Pancreas (tissue), 10 donors: ENCODE results near the gene USP10. TPM values are rescaled to one million over a fixed set of nuclear protein-coding genes. Genes with fewer than 3 reads are reported as not detected.

Experiments
- ATAC-seq, 4 donors: fragments of 200-7000 bp; cut with Tn5 transposase; one replicate each; pipeline versions ENCODE4 v1.8.0 to v1.9.1; 2020; ENCODE audit warnings: mild to moderate bottlenecking in 4 of 4, moderate library complexity in 4 of 4
- DNase-seq, 6 donors: peaks; one replicate each; pipeline ENCODE4 v3.0.0-alpha.2; 2020
- FAIRE-seq: peaks from 2 replicates; lab custom pipeline; 2012; peaks lifted over from hg19 to GRCh38; lab: Jason Lieb, UNC
- H3K27ac ChIP-seq, 4 donors: fragments of 200-600 bp; sonication (generic); 1 replicate in 3 of 4; 2 replicates in 1 of 4; pipeline versions ENCODE4 v1.5.0 to v1.8.0; 2020
- H3K27me3 ChIP-seq, 4 donors: fragments of 200-600 bp; one replicate each; pipeline ENCODE4 v1.8.0; 2021
- H3K36me3 ChIP-seq, 3 donors: fragments of 200-600 bp; sonication (generic) in 1 of 3; one replicate each; pipeline versions ENCODE4 v1.5.0 to v1.8.0; 2020 to 2021
- H3K4me1 ChIP-seq, 3 donors: fragments of 200-600 bp; one replicate each; pipeline ENCODE4 v1.8.0; 2021
- H3K4me3 ChIP-seq, 4 donors: fragments of 200-600 bp; sonication (generic) in 2 of 4; one replicate each; pipeline versions ENCODE4 v1.5.0 to v1.8.0; 2020 to 2021
- H3K9me3 ChIP-seq, 4 donors: fragments of 200-600 bp; one replicate each; pipeline ENCODE4 v1.8.0; 2021
- CTCF ChIP-seq, 4 donors: fragments of 200-600 bp; sonication (generic) in 3 of 4; IDR thresholded peaks; one replicate each; pipeline versions ENCODE4 v1.5.0 to v1.8.0; 2021; ENCODE audit warnings: antibody characterized with exemption in 4 of 4
- WGBS, 2 donors: extraction: QIAGEN DNeasy Blood & Tissue Kit; methylation state at CpG; one replicate each; pipeline ENCODE4 v1.1.7; 2013; 5-methylcytosine and 5-hydroxymethylcytosine counted together
- intact Hi-C, 3 donors: fragments of 100-400 bp; cut with DNase I; formaldehyde crosslinking; loops; one replicate each; pipeline versions ENCODE4 v1.11.1 to v1.14.2; 2022
- polyA plus RNA-seq, 2 donors: library from polyadenylated mRNA; stranded (reverse); fragments of 200-250 nt; gene quantifications; one replicate each; pipeline ENCODE4 v1.2.3, GENCODE V29; 2013
- total RNA-seq, 6 donors: library from RNA; stranded (reverse); fragmentation: NEBNext Ultra II Directional in 4 of 6; extraction: Animal tissue kit (Norgen Biotek cat#: 25700) in 4 of 6; gene quantifications; one replicate each; pipeline versions ENCODE4 v1.2.1 to v1.2.4, GENCODE V29; 2021 to 2023
- donor health status: healthy with polysubstance abuse.
- donor health status: DM: no; HTN: no; CAD: no; lungs with moderate emphysema.
- donor health status: DM: no; HTN: no; CAD: no.
- donor health status: control.
- donor health status: control.
- donor health status: Bipolar disorder and iron deficiency.
- donor health status: DM: yes; HTN: yes; CAD: no.
- donor health status: DM: no; HTN: no; CAD: no.
- donor health status: DM: no; HTN: no; CAD: no.
- donor health status: DM: yes; HTN: yes; CAD: no.

USP10 gene
- total and polyA plus RNA-seq, 8 donors: 11.4 to 40.6 (median 26.9) TPM

GRCh38 chr16:84758627-84759026 is 58.8 kb downstream of the USP10 start:
- peaks cover 0 to 8% (median 0%) of the 10 kb centered on the region in 3 donors for H3K36me3 ChIP-seq
- no peaks in the 10 kb centered on the region for H3K27me3 ChIP-seq
- no peak overlapping the region for H3K27ac ChIP-seq
- no peak overlapping the region for H3K4me3 ChIP-seq
- WGBS, 2 donors: 79 to 81% methylated on average over 7 of the region's 7 CpGs
- no peak for DNase-seq
- no peak for TF ChIP-seq CTCF (IDR thresholded peaks at IDR 0.05)
- no peaks in the 10 kb centered on the region for H3K9me3 ChIP-seq
- ATAC-seq: no peak
- peaks cover 0 to 10% (median 3%) of the 10 kb centered on the region in 3 donors for H3K4me1 ChIP-seq
- intact Hi-C loops: no loop called here
- FAIRE-seq: no peak

GRCh38 chr16:84759061-84759460 is 59.3 kb downstream of the USP10 start:
- ATAC-seq: no peak
- Histone ChIP-seq H3K4me1 (peaks cover 0 to 8% (median 3%) of the 10 kb centered on the region in 3 donors), H3K27ac (no peak overlapping the region), H3K9me3 (no peaks in the 10 kb centered on the region), H3K27me3 (no peaks in the 10 kb centered on the region), H3K4me3 (no peak overlapping the region), H3K36me3 (peaks cover 0 to 11% (median 0%) of the 10 kb centered on the region in 3 donors)
- intact Hi-C loops: no loop called here
- FAIRE-seq: no peak
- no peak for DNase-seq
- TF ChIP-seq CTCF (IDR thresholded peaks at IDR 0.05): no peak
- WGBS, 2 donors: 76 to 85% methylated on average over 8 of the region's 8 CpGs

- intact Hi-C loops: loop anchor here in 1 of 3 donors (10.0 kb wide), 1 partner anchor 195 kb away; no protein-coding TSS in a partner anchor
- Histone ChIP-seq H3K4me1 (no peaks in the 10 kb centered on the region), H3K4me3 (no peak overlapping the region), H3K27ac (no peak overlapping the region), H3K27me3 (no peaks in the 10 kb centered on the region), H3K9me3 (no peaks in the 10 kb centered on the region), H3K36me3 (peaks cover 0 to 15% (median 0%) of the 10 kb centered on the region in 3 donors)
- no peak for TF ChIP-seq CTCF (IDR thresholded peaks at IDR 0.05)
- ATAC-seq (no peak), DNase-seq (no peak), FAIRE-seq (no peak)
- WGBS, 2 donors: 85 to 88% methylated on average over 3 of the region's 3 CpGs
These were observed 60.1 kb downstream of the USP10 start for GRCh38 chr16:84759906-84760305.

GRCh38 chr16:84761448-84762368 is 61.9 kb downstream of the USP10 start:
- peaks cover 0 to 23% (median 12%) of the 10 kb centered on the region in 3 donors for H3K36me3 ChIP-seq
- H3K4me3 ChIP-seq: no peak overlapping the region
- DNase-seq (no peak), ATAC-seq (no peak), FAIRE-seq (no peak)
- no peaks in the 10 kb centered on the region for H3K9me3 ChIP-seq
- H3K4me1 ChIP-seq: no peaks in the 10 kb centered on the region
- no peak overlapping the region for H3K27ac ChIP-seq
- WGBS, 2 donors: 84% methylated on average over 17 of the region's 17 CpGs
- no peak for TF ChIP-seq CTCF (IDR thresholded peaks at IDR 0.05)
- no peaks in the 10 kb centered on the region for H3K27me3 ChIP-seq
- intact Hi-C loops: loop anchor here in 1 of 3 donors (10.0 kb wide), 1 partner anchor 193 kb away; no protein-coding TSS in a partner anchor
